Adrenal gland (tissue), 12 donors: ENCODE measurements around the gene ATG14. TPM values are rescaled to one million over a fixed set of nuclear protein-coding genes. Genes with fewer than 3 reads are reported as not detected.

Experiments used
- DNase-seq, 7 donors: peaks; one replicate each; pipeline ENCODE4 v3.0.0-alpha.2; 2019 to 2020
- H3K27ac ChIP-seq, 5 donors: fragments of 200-600 bp; sonication (generic) in 4 of 5; 1 replicate in 3 of 5; 2 replicates in 2 of 5; pipeline versions ENCODE4 v1.5.1 to v1.8.0; 2016 to 2020; ENCODE audit warnings: mild to moderate bottlenecking in 1 of 5
- H3K27me3 ChIP-seq: fragments of 200-600 bp; 2 replicates; pipeline ENCODE4 v1.8.0; 2021
- H3K36me3 ChIP-seq, 2 donors: fragments of 200-600 bp; replicated peaks in 1 of 2; 1 replicate in 1 of 2; 2 replicates in 1 of 2; pipeline versions ENCODE4 v1.5.1 to v1.8.0; 2018 to 2022
- H3K4me1 ChIP-seq, 2 donors: fragments of 200-600 bp; replicated peaks in 1 of 2; 1 replicate in 1 of 2; 2 replicates in 1 of 2; pipeline versions ENCODE4 v1.5.1 to v1.8.0; 2018 to 2021
- H3K4me3 ChIP-seq, 4 donors: fragments of 200-600 bp; sonication (generic) in 3 of 4; one replicate each; pipeline ENCODE4 v1.5.1; 2016 to 2018
- H3K9me3 ChIP-seq, 3 donors: fragments of 200-600 bp; sonication (generic) in 1 of 3; replicated peaks in 1 of 3; 1 replicate in 2 of 3; 2 replicates in 1 of 3; pipeline versions ENCODE4 v1.5.1 to v1.8.0; 2016 to 2021
- POLR2A ChIP-seq, 2 donors: fragments of 450-650 bp; IDR thresholded peaks; one replicate each; pipeline ENCODE4 v1.6.1; 2017; ENCODE audit warnings: antibody characterized with exemption in 2 of 2, mild to moderate bottlenecking in 2 of 2, moderate library complexity in 1 of 2
- WGBS, 4 donors: extraction: QIAGEN DNeasy Blood & Tissue Kit in 2 of 4; methylation state at CpG; one replicate each; pipeline versions ENCODE4 v1.1.5 to v1.1.7; 2013 to 2017; 5-methylcytosine and 5-hydroxymethylcytosine counted together
- intact Hi-C, 2 donors: fragments of 100-400 bp; cut with DNase I; formaldehyde crosslinking; loops; one replicate each; pipeline versions ENCODE4 v1.14.1 to v1.15.0; 2022 to 2023
- polyA plus RNA-seq, 3 donors: library from polyadenylated mRNA; stranded (reverse); fragments of 200-250 nt in 2 of 3; fragments of 350-450 nt in 1 of 3; fragmentation: Illumina TruSeq in 1 of 3; extraction: RNeasy Lipid Tissue Mini Kit (QIAGEN cat#74804) in 1 of 3; gene quantifications; one replicate each; pipeline ENCODE4 v1.2.3, GENCODE V29; 2013 to 2014
- total RNA-seq, 9 donors: library from RNA; depleted of rRNA in 4 of 9; stranded (reverse); fragments of >200 nt in 4 of 9; fragments of 120-200 nt in 1 of 9; fragmentation: NEBNext Ultra II Directional in 1 of 9; extraction: Animal tissue kit (Norgen Biotek cat#: 25700) in 1 of 9; gene quantifications; one replicate each; pipeline versions ENCODE4 v1.1.0 to v1.2.4, GENCODE V29; 2013 to 2023
- TF ChIP-seq, protein P1 (sequence below), 6 experiments: fragments of 450-650 bp in 4 of 6; fragments of 200-600 bp in 2 of 6; sonication (generic) in 1 of 6; IDR thresholded peaks; 1 replicate in 5 of 6; 2 replicates in 1 of 6; pipeline versions ENCODE4 v1.5.1 to v1.8.0; 2016 to 2021; ENCODE audit warnings: antibody characterized with exemption in 6 of 6, mild to moderate bottlenecking in 2 of 6, moderate library complexity in 1 of 6
- donor health status: healthy with polysubstance abuse.
- donor health status: Bipolar disorder and iron deficiency.
- donor health status: DM: yes; HTN: yes; CAD: no.
- donor health status: DM: no; HTN: no; CAD: no.
- donor health status: DM: no; HTN: no; CAD: no.
- donor health status: DM: yes; HTN: yes; CAD: no.

Gene ATG14
- total and polyA plus RNA-seq, 12 donors, result 5.1 to 21.7 (median 12.2) TPM

DNA sequence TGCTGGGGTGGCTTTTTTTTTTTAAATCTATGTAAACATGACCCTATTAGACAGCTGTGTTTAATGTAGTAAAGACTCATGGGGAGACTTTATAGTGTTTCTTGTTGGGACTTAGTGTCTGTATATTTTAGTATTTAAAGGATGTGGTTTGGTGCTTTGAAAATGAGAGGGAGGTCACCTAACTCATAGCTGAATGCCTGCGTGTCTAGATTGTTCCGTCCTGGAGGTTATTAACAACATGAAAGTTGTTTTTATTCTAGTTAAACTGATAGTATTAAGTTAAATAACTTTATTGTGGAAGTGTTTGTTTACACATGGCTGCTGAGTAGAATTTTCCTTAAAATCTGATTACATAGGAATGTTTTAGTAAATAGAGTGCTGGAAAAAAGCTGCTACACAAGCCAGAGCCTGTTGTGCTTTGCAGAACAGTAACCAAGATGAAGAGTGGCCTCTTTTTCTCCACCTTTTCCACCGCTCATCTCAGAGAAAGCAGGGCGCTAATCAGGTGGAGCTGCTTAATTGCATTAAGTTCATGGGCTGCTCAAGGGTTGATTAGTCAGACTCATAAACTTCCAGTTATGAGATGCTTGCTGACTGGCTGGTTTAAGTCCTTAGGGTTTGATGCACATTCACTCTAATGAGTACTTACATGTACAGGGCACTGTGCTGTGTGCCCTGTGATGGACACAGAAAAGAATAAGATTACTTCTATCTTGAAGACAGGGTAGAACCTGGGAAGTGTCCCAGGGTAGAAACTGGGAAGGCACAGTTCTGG is 77.7 kb downstream of the ATG14 start:
- intact Hi-C loops, result no loop called here
- Histone ChIP-seq H3K4me3 (no peak overlapping the region), H3K4me1 (peaks cover 0 to 32% of the 10 kb centered on the region in 2 donors), H3K9me3 (no peaks in the 10 kb centered on the region), H3K36me3 (no peaks in the 10 kb centered on the region), H3K27me3 (no peaks in the 10 kb centered on the region), H3K27ac (no peak overlapping the region)
- TF ChIP-seq POLR2A (IDR thresholded peaks at IDR 0.05), result no peak
- TF ChIP-seq, protein P1, sequence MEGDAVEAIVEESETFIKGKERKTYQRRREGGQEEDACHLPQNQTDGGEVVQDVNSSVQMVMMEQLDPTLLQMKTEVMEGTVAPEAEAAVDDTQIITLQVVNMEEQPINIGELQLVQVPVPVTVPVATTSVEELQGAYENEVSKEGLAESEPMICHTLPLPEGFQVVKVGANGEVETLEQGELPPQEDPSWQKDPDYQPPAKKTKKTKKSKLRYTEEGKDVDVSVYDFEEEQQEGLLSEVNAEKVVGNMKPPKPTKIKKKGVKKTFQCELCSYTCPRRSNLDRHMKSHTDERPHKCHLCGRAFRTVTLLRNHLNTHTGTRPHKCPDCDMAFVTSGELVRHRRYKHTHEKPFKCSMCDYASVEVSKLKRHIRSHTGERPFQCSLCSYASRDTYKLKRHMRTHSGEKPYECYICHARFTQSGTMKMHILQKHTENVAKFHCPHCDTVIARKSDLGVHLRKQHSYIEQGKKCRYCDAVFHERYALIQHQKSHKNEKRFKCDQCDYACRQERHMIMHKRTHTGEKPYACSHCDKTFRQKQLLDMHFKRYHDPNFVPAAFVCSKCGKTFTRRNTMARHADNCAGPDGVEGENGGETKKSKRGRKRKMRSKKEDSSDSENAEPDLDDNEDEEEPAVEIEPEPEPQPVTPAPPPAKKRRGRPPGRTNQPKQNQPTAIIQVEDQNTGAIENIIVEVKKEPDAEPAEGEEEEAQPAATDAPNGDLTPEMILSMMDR (IDR thresholded peaks at IDR 0.05), result no peak
- no peak for DNase-seq
- 77 to 84% (median 81%) methylated on average over 4 of the region's 4 CpGs for WGBS, 4 donors

DNA sequence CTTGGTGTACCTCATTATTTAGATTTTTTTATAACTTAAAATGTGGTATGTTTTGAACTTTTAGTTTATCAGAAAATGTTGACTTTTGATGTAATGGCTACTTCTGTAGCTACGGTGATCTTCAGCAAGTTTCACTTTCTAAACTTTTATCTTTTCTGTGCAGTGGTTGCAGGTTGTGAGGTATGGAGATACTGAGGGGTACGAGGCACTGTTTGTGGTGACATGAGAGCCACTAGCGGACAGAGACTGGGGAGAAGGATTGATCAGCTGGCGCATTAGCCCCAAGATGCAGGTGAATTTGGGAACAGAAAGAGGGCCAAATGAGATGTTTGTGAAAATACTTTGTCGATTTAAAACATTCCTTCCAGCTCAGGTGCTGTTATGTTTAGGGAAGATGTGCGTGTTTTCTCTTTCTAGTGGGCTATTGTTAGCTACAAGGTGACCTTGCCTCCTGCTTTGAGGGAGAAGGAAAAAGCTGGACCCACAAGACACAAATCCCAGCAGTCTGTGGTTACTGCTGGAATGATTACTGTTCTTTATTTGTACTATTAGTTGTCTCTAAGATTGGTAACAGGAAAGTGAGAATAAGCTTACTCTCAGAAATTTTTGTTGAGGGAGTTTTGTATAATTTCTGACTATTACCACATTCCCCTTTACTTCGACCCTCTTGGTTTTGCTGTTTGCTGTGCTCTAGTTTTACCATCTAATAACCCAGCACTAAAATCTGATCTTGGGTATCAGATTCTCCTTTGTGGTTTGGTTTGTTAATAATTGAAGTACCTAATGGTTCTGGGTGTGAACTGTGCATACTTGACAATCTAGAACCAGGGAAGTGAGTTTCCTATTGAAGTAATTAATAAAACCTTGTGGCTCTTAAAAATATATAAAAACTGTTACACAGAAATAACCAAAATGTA is 78.7 kb downstream of the ATG14 start:
- WGBS, 4 donors, result 53 to 74% (median 54%) methylated on average over 7 of the region's 7 CpGs

DNA sequence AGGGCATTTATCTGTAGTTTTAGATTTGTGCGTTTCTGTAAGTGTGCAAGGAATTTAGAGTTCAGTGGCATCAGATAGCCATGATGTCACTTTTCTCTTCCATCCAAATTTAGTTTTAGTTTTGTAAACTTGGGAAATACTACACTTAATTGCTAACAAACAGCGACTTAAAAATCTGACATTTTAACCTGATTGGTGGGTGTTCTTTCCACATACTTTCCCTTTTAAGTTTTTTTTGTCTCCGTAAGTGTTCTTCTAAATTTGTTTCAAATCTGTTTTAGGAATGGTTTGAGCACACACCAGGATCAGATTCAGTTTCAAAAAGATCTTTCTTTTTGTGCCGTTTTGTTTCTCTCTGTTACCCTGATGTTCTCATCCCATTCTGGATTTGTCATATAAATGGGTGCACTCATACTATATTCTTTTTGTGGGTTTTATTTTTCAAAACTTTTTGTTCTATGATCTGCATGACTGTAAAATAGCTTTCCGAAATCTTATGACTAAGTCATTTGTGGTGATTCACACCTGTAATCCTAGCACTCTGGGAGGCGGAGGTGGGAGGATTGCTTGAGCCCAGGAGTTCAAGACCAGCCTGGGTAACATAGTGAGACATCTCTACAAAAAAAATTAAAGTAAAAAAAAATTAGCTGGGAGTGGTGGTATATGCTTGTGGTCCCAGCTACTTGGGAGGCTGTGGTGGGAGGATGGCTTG is 81.5 kb downstream of the ATG14 start:
- H3K27ac ChIP-seq, result no peak overlapping the region
- H3K36me3 ChIP-seq, result no peaks in the 10 kb centered on the region
- H3K4me3 ChIP-seq, result no peak overlapping the region

More for the DNA sequence above, 78.7 kb downstream of the ATG14 start:
- Histone ChIP-seq H3K27ac (no peak overlapping the region), H3K4me3 (no peak overlapping the region), H3K4me1 (peaks cover 7 to 39% of the 10 kb centered on the region in 2 donors), H3K9me3 (no peaks in the 10 kb centered on the region), H3K36me3 (no peaks in the 10 kb centered on the region), H3K27me3 (no peaks in the 10 kb centered on the region)
- DNase-seq, result no peak
- TF ChIP-seq, protein P1 (IDR thresholded peaks at IDR 0.05), result no peak
- no peak for TF ChIP-seq POLR2A (IDR thresholded peaks at IDR 0.05)
- intact Hi-C loops, result no loop called here

More for the DNA sequence above, 81.5 kb downstream of the ATG14 start:
- H3K9me3 ChIP-seq, result no peaks in the 10 kb centered on the region
- intact Hi-C loops, result no loop called here
- peaks cover 7 to 31% of the 10 kb centered on the region in 2 donors for H3K4me1 ChIP-seq
- DNase-seq, result no peak
- WGBS, 4 donors, result 66 to 70% (median 67%) methylated on average over 6 of the region's 6 CpGs
- TF ChIP-seq, protein P1 (IDR thresholded peaks at IDR 0.05), result no peak
- TF ChIP-seq POLR2A (IDR thresholded peaks at IDR 0.05), result no peak
- no peaks in the 10 kb centered on the region for H3K27me3 ChIP-seq
